Body of pancreas (tissue), 4 donors: ENCODE measurements around the gene CD300E.

Experiments
- POLR2A ChIP-seq, 3 donors: fragments of 450-650 bp; IDR thresholded peaks; one replicate each; pipeline ENCODE4 v1.6.1; 2016; ENCODE audit warnings: antibody characterized with exemption in 3 of 3, mild to moderate bottlenecking in 2 of 3
- TF ChIP-seq, protein P1 (sequence below), 7 experiments: fragments of 450-650 bp in 4 of 7; fragments of 200-600 bp in 3 of 7; sonication (generic) in 3 of 7; IDR thresholded peaks; one replicate each; pipeline ENCODE4 v1.5.1; 2016 to 2019; ENCODE audit warnings: antibody characterized with exemption in 7 of 7

DNA sequence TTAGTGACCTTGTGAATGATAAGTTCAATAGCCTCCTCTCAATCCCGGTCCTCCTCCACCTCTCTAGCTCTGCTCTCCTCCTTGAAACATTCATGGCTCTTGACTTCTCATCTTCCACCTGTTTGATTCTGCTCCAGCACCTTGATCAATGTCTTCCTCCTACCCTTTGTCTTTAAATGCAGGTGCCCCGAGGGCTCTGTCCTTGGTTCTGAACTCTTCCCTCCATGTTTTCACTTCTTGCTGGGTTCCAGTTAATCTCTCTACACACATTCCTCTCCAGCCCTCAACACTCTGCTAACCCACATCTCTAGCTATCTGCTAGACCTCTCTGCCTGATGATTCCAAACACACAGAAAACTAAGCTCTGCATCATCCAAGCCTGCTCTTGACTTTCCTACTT is 13.4 kb downstream of the CD300E start:
- TF ChIP-seq POLR2A (IDR thresholded peaks at IDR 0.05): no peak
- TF ChIP-seq, protein P1, sequence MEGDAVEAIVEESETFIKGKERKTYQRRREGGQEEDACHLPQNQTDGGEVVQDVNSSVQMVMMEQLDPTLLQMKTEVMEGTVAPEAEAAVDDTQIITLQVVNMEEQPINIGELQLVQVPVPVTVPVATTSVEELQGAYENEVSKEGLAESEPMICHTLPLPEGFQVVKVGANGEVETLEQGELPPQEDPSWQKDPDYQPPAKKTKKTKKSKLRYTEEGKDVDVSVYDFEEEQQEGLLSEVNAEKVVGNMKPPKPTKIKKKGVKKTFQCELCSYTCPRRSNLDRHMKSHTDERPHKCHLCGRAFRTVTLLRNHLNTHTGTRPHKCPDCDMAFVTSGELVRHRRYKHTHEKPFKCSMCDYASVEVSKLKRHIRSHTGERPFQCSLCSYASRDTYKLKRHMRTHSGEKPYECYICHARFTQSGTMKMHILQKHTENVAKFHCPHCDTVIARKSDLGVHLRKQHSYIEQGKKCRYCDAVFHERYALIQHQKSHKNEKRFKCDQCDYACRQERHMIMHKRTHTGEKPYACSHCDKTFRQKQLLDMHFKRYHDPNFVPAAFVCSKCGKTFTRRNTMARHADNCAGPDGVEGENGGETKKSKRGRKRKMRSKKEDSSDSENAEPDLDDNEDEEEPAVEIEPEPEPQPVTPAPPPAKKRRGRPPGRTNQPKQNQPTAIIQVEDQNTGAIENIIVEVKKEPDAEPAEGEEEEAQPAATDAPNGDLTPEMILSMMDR (IDR thresholded peaks at IDR 0.05): no peak
